Skin of body (tissue), 2 donors: ENCODE measurements around the gene GABRG3. TPM values are rescaled to one million over a fixed set of nuclear protein-coding genes. Genes with fewer than 3 reads are reported as not detected.
A peak's percentile ranks its signal among the peaks of the same experiment; 100 is the strongest.

Source experiments
- DNase-seq: peaks from one replicate; lab custom pipeline; 2025; lab: John Stamatoyannopoulos, UW
- total RNA-seq: library from RNA; depleted of rRNA; stranded (reverse); fragments of >200 nt; gene quantifications from one replicate; pipeline ENCODE4 v1.2.3, GENCODE V29; 2014

The GABRG3 gene
- total RNA-seq, 1 donor from 2014 or later, result 0.89 TPM

GRCh38 chr15:27238707-27239423 is 267.9 kb downstream of the GABRG3 start:
- no peak for DNase-seq

- no peak for DNase-seq
Observed at GRCh38 chr15:27241943-27242342, 271.0 kb downstream of the GABRG3 start.

GRCh38 chr15:27244047-27244446 is 273.1 kb downstream of the GABRG3 start:
- DNase-seq, result no peak

GRCh38 chr15:27248251-27248650 is 277.3 kb downstream of the GABRG3 start:
- DNase-seq, result no peak

- DNase-seq, result no peak
Observed at GRCh38 chr15:27249046-27249759, 278.2 kb downstream of the GABRG3 start.

GRCh38 chr15:27249760-27250109 is 278.8 kb downstream of the GABRG3 start:
- DNase-seq, result no peak

GRCh38 chr15:27250223-27250622 is 279.2 kb downstream of the GABRG3 start:
- DNase-seq, result no peak

GRCh38 chr15:27254055-27254454 is 283.1 kb downstream of the GABRG3 start:
- no peak for DNase-seq

- no peak for DNase-seq
Observed at GRCh38 chr15:27254801-27255200, 283.8 kb downstream of the GABRG3 start.

GRCh38 chr15:27256446-27256845 is 285.5 kb downstream of the GABRG3 start:
- no peak for DNase-seq

- no peak for DNase-seq
Observed at GRCh38 chr15:27258287-27258686, 287.3 kb downstream of the GABRG3 start.

GRCh38 chr15:27260523-27260922 is 289.5 kb downstream of the GABRG3 start:
- DNase-seq, result no peak

- DNase-seq, result no peak
Observed at GRCh38 chr15:27268923-27269322, 297.9 kb downstream of the GABRG3 start.

- no peak for DNase-seq
Observed at GRCh38 chr15:27271258-27271657, 300.3 kb downstream of the GABRG3 start.

GRCh38 chr15:27272427-27272826 is 301.4 kb downstream of the GABRG3 start:
- no peak for DNase-seq

GRCh38 chr15:27273506-27273905 is 302.5 kb downstream of the GABRG3 start:
- no peak for DNase-seq

GRCh38 chr15:27278761-27279160 is 307.8 kb downstream of the GABRG3 start:
- peak; percentile 46 for DNase-seq

GRCh38 chr15:27292641-27293040 is 321.7 kb downstream of the GABRG3 start:
- no peak for DNase-seq

GRCh38 chr15:27293607-27294006 is 322.6 kb downstream of the GABRG3 start:
- no peak for DNase-seq

GRCh38 chr15:27317736-27318135 is 346.8 kb downstream of the GABRG3 start:
- DNase-seq, result no peak

GRCh38 chr15:27323801-27324200 is 352.8 kb downstream of the GABRG3 start:
- no peak for DNase-seq

- no peak for DNase-seq
Observed at GRCh38 chr15:27324886-27325615, 354.1 kb downstream of the GABRG3 start.
